M059J (cell line): ENCODE results near the gene MEA1. TPM values are rescaled to one million over a fixed set of nuclear protein-coding genes. Genes with fewer than 3 reads are reported as not detected.
A peak's percentile ranks its signal among the peaks of the same experiment; 100 is the strongest.

ENCODE experiments used
- DNase-seq: peaks from one replicate; pipeline ENCODE4 v3.0.0-alpha.2; 2012; ENCODE audit warnings: low read depth
- total RNA-seq: library from RNA; depleted of rRNA; stranded (reverse); fragments of >200 nt; shearing (Covaris generic); gene quantifications from 2 replicates; pipeline ENCODE4 v1.2.3, GENCODE V29; 2014; rRNA removed

MEA1 gene
- total RNA-seq, 1 experiment from 2014 or later, result 224 TPM

DNA sequence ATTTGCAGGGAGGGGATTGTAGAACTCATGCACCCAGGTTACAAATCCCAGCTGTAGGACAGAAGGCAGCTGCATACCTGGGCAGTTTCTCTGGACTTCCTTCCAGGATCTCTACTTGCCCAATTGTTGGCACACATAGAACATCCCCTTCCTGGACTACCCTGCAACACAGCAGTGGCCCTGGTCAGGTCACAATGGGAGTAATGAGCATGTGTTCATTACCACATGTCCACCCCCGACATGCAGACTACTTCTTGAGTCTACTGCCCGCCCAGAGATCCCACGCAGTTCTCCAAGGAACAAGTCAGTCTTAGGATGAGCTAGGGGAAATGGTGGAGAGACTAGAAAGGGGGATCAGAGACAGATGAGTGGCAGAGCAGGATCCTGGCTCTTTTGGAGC lies 39.8 kb downstream of the MEA1 start:
- DNase-seq, result no peak

GRCh38 chr6:42971746-42972327 lies 41.9 kb downstream of the MEA1 start:
- DNase-seq, result no peak

- DNase-seq, result peak; percentile 63
Observed at GRCh38 chr6:42970871-42971612, 42.7 kb downstream of the MEA1 start.

DNA sequence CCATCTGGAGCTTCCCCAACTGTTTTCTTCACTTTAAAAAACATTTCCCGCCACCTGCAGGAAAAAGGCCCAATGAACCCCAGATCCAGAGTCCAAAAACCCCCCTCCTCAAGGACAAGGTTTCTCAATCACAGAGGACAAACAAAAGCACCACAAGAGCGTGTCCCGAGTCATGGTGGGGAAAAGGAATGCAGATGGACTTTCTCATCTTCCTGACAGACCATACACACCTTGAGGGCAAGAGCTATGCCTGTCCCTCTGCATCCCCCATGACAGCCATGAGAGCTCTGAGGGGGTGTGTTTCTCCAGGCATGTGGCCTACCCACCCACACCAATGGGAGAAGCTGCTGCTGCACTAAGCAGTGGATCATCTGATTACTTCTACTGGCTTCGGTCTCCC lies 43.8 kb downstream of the MEA1 start:
- no peak for DNase-seq

- no peak for DNase-seq
Observed at GRCh38 chr6:42969431-42969830, 44.3 kb downstream of the MEA1 start.

DNA sequence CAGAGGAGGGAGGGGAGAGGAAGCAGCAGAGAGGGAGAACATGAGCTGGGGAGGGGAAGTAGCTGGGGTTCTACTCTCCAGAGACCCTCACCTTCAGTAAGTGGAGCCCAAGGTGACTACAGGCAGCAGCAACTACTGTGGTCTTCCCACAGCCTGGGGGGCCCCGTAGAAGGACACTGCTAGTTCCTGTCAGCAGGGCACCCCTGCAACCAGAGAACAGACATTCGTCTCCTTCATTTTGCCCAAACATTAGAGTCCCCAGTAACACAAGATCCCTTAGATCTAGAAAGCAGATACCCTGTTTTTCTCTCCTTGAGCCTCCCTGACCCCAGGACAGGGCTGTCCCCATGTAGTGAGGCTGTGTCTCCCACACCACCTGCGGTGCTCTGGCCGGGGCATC lies 45.0 kb downstream of the MEA1 start:
- no peak for DNase-seq

GRCh38 chr6:42968126-42968701 lies 45.5 kb downstream of the MEA1 start:
- no peak for DNase-seq

DNA sequence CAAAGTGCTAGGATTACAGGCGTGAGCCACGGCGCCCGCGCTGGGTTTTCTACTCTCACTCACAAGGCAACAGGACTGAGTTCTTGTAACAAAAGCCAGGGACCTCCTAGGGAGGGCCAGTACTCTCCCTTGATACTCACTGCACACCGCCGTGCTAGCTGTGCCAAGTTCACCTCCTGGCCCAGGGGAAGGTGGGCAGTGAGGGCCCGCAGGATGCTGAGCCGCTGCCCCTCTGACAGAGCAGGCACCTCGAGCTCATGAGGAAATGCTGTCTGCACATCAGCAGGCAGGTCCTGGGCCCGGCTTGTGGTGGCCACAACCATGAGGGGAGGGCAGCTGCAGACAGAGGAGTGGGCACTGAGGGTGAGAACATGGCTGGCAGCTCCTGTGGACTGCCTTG lies 46.5 kb downstream of the MEA1 start:
- no peak for DNase-seq

- DNase-seq, result no peak
Observed at GRCh38 chr6:42966571-42966970, 47.2 kb downstream of the MEA1 start.

GRCh38 chr6:42963855-42964605 lies 49.7 kb downstream of the MEA1 start:
- DNase-seq, result peak; percentile 58

DNA sequence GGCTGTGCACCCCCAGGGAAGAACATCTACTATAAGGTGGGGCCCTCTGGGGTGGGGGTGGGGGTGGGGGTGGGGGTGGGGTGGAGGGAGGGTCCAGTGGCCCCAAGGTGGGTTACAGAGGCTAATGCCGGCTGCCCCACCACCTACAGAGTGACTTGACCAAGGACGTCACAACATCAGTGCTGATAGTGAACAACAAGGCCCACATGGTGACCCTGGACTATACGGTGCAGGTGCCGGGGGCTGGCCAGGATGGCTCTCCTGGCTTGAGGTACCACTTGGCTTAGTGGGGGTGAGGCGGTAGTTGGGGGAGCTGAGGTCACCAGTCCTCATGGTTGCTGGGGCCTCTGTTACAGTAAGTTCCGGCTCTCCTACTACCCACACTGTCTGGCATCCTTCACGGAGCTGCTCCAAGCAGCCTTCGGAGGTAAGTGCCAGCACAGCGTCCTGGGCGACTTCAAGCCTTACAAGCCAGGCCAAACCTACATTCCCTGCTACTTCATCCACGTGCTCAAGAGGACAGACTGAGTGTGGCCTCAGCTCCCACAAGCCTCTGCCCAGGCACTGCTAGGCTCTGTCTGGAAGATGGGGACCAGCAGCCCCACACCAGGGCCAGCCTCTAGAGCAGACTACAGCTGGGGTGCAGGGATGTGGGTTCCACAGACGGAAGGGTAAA lies 50.4 kb downstream of the MEA1 start:
- no peak for DNase-seq

DNA sequence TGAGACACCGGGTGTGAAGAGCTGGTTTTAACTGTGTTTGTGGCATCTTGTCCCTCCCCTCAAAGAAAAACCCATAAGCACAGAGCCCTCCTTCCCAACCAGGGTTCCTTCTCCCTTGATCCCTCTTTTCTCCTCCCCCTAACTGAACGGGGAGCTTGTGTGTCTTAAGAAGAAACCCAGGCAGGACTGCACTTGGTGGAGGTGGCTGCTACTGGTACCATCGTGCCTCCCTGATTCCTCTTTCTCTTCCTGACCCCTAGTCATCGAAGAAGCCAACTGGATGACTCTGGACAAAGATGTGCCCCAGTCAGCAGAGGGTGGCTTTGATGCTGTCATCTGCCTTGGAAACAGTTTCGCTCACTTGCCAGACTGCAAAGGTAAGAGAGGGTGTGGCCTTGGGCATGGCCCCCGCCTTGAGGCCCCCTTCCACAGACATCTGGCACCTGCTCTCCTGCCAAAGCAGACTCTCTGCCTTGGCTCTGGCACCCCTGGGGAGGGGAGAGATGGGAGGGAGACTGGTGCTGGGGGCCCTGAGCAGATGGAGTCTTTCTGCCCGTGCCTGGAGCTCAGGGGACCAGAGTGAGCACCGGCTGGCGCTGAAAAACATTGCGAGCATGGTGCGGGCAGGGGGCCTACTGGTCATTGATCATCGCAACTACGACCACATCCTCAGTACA lies 51.1 kb downstream of the MEA1 start:
- DNase-seq, result no peak

- DNase-seq, result no peak
Observed at GRCh38 chr6:42962096-42962495, 51.6 kb downstream of the MEA1 start.

Other genes starting within 250 kb of the MEA1 start
- gene BICRAL, start 231.9 kb downstream of the MEA1 start, total RNA-seq, result 5.4 and 7.5 TPM in 2 replicates
- 174 and 187 TPM in 2 replicates for gene RPL7L1, start 134.3 kb downstream of the MEA1 start, total RNA-seq
- not detected in 2 replicates for gene PTCRA, start 97.9 kb downstream of the MEA1 start, total RNA-seq
- 58.0 and 78.3 TPM in 2 replicates for gene CNPY3, start 84.5 kb downstream of the MEA1 start, total RNA-seq
- gene GNMT, start 53.2 kb downstream of the MEA1 start, total RNA-seq, result 0.54 TPM in 1 of 2 replicates, not detected in the other
- gene PEX6, start 34.8 kb downstream of the MEA1 start, total RNA-seq, result 13.8 and 14.2 TPM in 2 replicates
- gene PPP2R5D, start 29.4 kb downstream of the MEA1 start, total RNA-seq, result 66.6 and 94.2 TPM in 2 replicates
- gene KLHDC3, start 303 bp upstream of the MEA1 start, total RNA-seq, result 101 and 118 TPM in 2 replicates
- gene RRP36, start 7.7 kb upstream of the MEA1 start, total RNA-seq, result 153 and 195 TPM in 2 replicates
- 8.3 and 17.7 TPM in 2 replicates for gene CUL7, start 39.9 kb upstream of the MEA1 start, total RNA-seq
- 43.4 and 55.4 TPM in 2 replicates for gene MRPL2, start 45.5 kb upstream of the MEA1 start, total RNA-seq
- gene KLC4, start 45.7 kb upstream of the MEA1 start, total RNA-seq, result 14.7 and 21.1 TPM in 2 replicates
- 76.3 and 162 TPM in 2 replicates for gene PTK7, start 62.4 kb upstream of the MEA1 start, total RNA-seq
- gene SRF, start 157.3 kb upstream of the MEA1 start, total RNA-seq, result 15.6 and 26.5 TPM in 2 replicates
- gene CUL9, start 168.2 kb upstream of the MEA1 start, total RNA-seq, result 14.1 and 21.9 TPM in 2 replicates
- 19.3 and 24.3 TPM in 2 replicates for gene DNPH1, start 215.5 kb upstream of the MEA1 start, total RNA-seq
- gene TTBK1, start 229.5 kb upstream of the MEA1 start, total RNA-seq, result under 0.01 TPM in 1 of 2 replicates, not detected in the other